K562 (cell line): Measurements from ENCODE around the gene DCXR. TPM values are rescaled to one million over a fixed set of nuclear protein-coding genes. Genes with fewer than 3 reads are reported as not detected.

ENCODE experiments used
- AFF1 ChIP-seq, 2 experiments: fragments of 450-650 bp; IDR thresholded peaks; 2 replicates each; pipeline ENCODE4 v1.6.1; 2018; ENCODE audit warnings: mild to moderate bottlenecking in 2 of 2, low read depth in 1 of 2; ENCODE audit not compliant: partially characterized antibody in 2 of 2
- DEAF1 ChIP-seq: fragments of 450-650 bp; formaldehyde crosslinking; IDR thresholded peaks from 2 replicates; pipeline ENCODE4 v1.4.0; 2020; ENCODE audit warnings: mild to moderate bottlenecking, moderate library complexity
- HSF4 ChIP-seq: fragments of 250-450 bp; sonication (Bioruptor Pico); IDR thresholded peaks from 2 replicates; pipeline ENCODE4 v2.1.2; 2022; ENCODE audit warnings: mild to moderate bottlenecking, moderate library complexity, borderline replicate concordance
- ILF3 ChIP-seq: fragments of 450-650 bp; IDR thresholded peaks from 2 replicates; pipeline ENCODE4 v1.6.1; 2018; ENCODE audit warnings: antibody characterized with exemption, mild to moderate bottlenecking, moderate library complexity, borderline replicate concordance
- KDM1A ChIP-seq, 2 experiments: fragments of 450-650 bp; IDR thresholded peaks; 2 replicates each; pipeline ENCODE4 v1.6.1; 2016; ENCODE audit warnings: mild to moderate bottlenecking in 2 of 2
- MYNN ChIP-seq, 2 experiments: sonication (generic); formaldehyde crosslinking in 1 of 2; IDR thresholded peaks; 2 replicates each; pipeline versions ENCODE4 v1.5.0 to v1.6.1; 2016 to 2020; ENCODE audit warnings: antibody characterized with exemption in 1 of 2, missing genetic modification reagents in 1 of 2
- NR0B1 ChIP-seq: fragments of 450-650 bp; IDR thresholded peaks from one replicate; pipeline ENCODE4 v1.6.1; 2018; ENCODE audit warnings: mild to moderate bottlenecking, moderate library complexity; ENCODE audit not compliant: partially characterized antibody
- OTX1 ChIP-seq: fragments of 450-650 bp; formaldehyde crosslinking; IDR thresholded peaks from 2 replicates; pipeline ENCODE4 v1.4.0; 2022; ENCODE audit warnings: mild to moderate bottlenecking
- PPARD ChIP-seq: fragments of 250-450 bp; sonication (Bioruptor Pico); IDR thresholded peaks from 2 replicates; pipeline ENCODE4 v1.8.0; 2022; ENCODE audit warnings: inconsistent platforms, mild to moderate bottlenecking, moderate library complexity
- PYGO2 ChIP-seq: fragments of 450-650 bp; IDR thresholded peaks from 2 replicates; pipeline ENCODE4 v1.6.1; 2016; ENCODE audit warnings: mild to moderate bottlenecking, missing genetic modification characterization, moderate library complexity, missing compliant biosample characterization
- SUPT5H ChIP-seq: fragments of 450-650 bp; IDR thresholded peaks from 2 replicates; pipeline ENCODE4 v1.6.1; 2016
- TAF7 ChIP-seq: fragments of 450-650 bp; IDR thresholded peaks from 2 replicates; pipeline ENCODE4 v1.6.1; 2016; ENCODE audit warnings: missing genetic modification characterization, missing compliant biosample characterization
- TCF15 ChIP-seq: fragments of 250-450 bp; sonication (Bioruptor Pico); IDR thresholded peaks from 2 replicates; pipeline ENCODE4 v1.8.0; 2022; ENCODE audit warnings: moderate library complexity, mild to moderate bottlenecking, inconsistent platforms
- TEAD4 ChIP-seq, 2 experiments: sonication (generic) in 1 of 2; formaldehyde crosslinking in 1 of 2; IDR thresholded peaks; 2 replicates each; pipeline versions ENCODE4 v1.6.1 to v1.8.0; 2012 to 2022; ENCODE audit warnings: borderline replicate concordance in 1 of 2, inconsistent platforms in 1 of 2, low read length in 1 of 2, mild to moderate bottlenecking in 1 of 2, missing genetic modification reagents in 1 of 2
- XRCC3 ChIP-seq: fragments of 450-650 bp; IDR thresholded peaks from 2 replicates; pipeline ENCODE4 v1.6.1; 2017; ENCODE audit warnings: mild to moderate bottlenecking, moderate library complexity
- ZNF140 ChIP-seq: fragments of 250-450 bp; sonication (Bioruptor Pico); IDR thresholded peaks from 2 replicates; pipeline ENCODE4 v1.8.0; 2021; ENCODE audit warnings: moderate library complexity, mild to moderate bottlenecking, inconsistent platforms
- ZNF3 ChIP-seq: fragments of 250-450 bp; sonication (Bioruptor Pico); IDR thresholded peaks from 2 replicates; pipeline ENCODE4 v1.5.0; 2021; ENCODE audit warnings: mild to moderate bottlenecking, moderate library complexity
- ZNF785 ChIP-seq: fragments of 250-450 bp; sonication (Bioruptor Pico); IDR thresholded peaks from 2 replicates; pipeline ENCODE4 v1.4.0; 2020; ENCODE audit warnings: mild to moderate bottlenecking
- polyA plus RNA-seq, 8 experiments: library from polyadenylated mRNA; depleted of rRNA in 4 of 8; stranded (reverse) in 5 of 8; unstranded in 3 of 8; fragments of >200 nt; fragmentation: Nextera tagmentation in 2 of 8; fragmentation: Illumina TruSeq in 1 of 8; extraction: Ambion mirVana in 2 of 8; extraction: Trizol in 1 of 8; gene quantifications; 2 replicates each; pipeline versions ENCODE4 v1.2.1 to v1.2.3, GENCODE V29; 2011 to 2014; ENCODE audit warnings: inconsistent platforms in 1 of 8, missing spikeins in 1 of 8
- total RNA-seq, 7 experiments: library from RNA; depleted of rRNA in 6 of 7; stranded (reverse); fragments of >200 nt in 6 of 7; fragmentation: Illumina TruSeq in 2 of 7; extraction: Trizol in 2 of 7; gene quantifications; 2 replicates each; pipeline versions ENCODE4 v1.2.1 to v1.2.3, GENCODE V29; 2011 to 2021; ENCODE audit warnings: low replicate concordance in 1 of 7
- TF ChIP-seq, protein P1 (sequence below): conservative IDR thresholded peaks from 2 replicates; pipeline ENCODE4 v1.6.1; 2011; ENCODE audit warnings: low read depth, mild to moderate bottlenecking, low read length; ENCODE audit not compliant: control insufficient read depth

Gene DCXR
- total and polyA plus RNA-seq, 9 of the 15 experiments (the other 6 are each of a cell fraction or from before 2014, with no cell fraction given), result 21.3 to 274 (median 156) TPM

GRCh38 chr17:82077617-82078358, 40.3 kb upstream of the DCXR start (continued):
- TF ChIP-seq TEAD4 (IDR thresholded peaks at IDR 0.05; ENCODE audit: low read length) (no peak), TEAD4 (CRISPR knock-in tag; IDR thresholded peaks at IDR 0.05; ENCODE audit: borderline replicate concordance) (no peak), MYNN (IDR thresholded peaks at IDR 0.05) (peak; percentile 17; the same call in 1 of the 2 replicates), MYNN (CRISPR knock-in tag; IDR thresholded peaks at IDR 0.05) (no peak), OTX1 (no peak), TAF7 (tag) (no peak), HSF4 (no peak), DEAF1 (no peak), XRCC3 (no peak), ZNF140 (no peak), ZNF785 (CRISPR knock-in tag) (no peak), NR0B1 (no peak), KDM1A (IDR thresholded peaks at IDR 0.05) (no peak), PYGO2 (tag) (no peak), ILF3 (peak; percentile 11; the same call in 1 of the 2 replicates), ZNF3 (CRISPR knock-in tag) (no peak), PPARD (CRISPR knock-in tag) (no peak), SUPT5H (peak; percentile 83), AFF1 (IDR thresholded peaks at IDR 0.05; ENCODE audit: low read depth in 1 of 2, partially characterized antibody in 2 of 2) (no peak), TCF15 (CRISPR knock-in tag) (no peak)
- TF ChIP-seq, protein P1, sequence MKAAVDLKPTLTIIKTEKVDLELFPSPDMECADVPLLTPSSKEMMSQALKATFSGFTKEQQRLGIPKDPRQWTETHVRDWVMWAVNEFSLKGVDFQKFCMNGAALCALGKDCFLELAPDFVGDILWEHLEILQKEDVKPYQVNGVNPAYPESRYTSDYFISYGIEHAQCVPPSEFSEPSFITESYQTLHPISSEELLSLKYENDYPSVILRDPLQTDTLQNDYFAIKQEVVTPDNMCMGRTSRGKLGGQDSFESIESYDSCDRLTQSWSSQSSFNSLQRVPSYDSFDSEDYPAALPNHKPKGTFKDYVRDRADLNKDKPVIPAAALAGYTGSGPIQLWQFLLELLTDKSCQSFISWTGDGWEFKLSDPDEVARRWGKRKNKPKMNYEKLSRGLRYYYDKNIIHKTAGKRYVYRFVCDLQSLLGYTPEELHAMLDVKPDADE, result peak; percentile 32; the same call in 1 of the 2 replicates
